H1 (cell line): ENCODE measurements around the gene PCNX1. TPM values are rescaled to one million over a fixed set of nuclear protein-coding genes. Genes with fewer than 3 reads are reported as not detected.
A peak's percentile ranks its signal among the peaks of the same experiment; 100 is the strongest.

Experiments used
- CTCF ChIA-PET: fragments of 300-600 bp; sonication (Branson Sonifier 250); formaldehyde crosslinking; loops from one replicate; lab custom pipeline; 2021; ENCODE audit not compliant: partially characterized antibody; lab: Charles Lee
- POLR2A ChIA-PET: fragments of 300-600 bp; sonication (Branson Sonifier 250); formaldehyde crosslinking; loops from one replicate; lab custom pipeline; 2021; ENCODE audit warnings: inconsistent platforms; ENCODE audit not compliant: partially characterized antibody; lab: Charles Lee
- DNase-seq, 2 experiments: peaks; one replicate each; pipeline versions ENCODE4 v3.0.0 to v3.0.0-alpha.2; 2010 to 2022; ENCODE audit warnings: low spot score in 2 of 2, low read depth in 1 of 2, mixed read lengths in 1 of 2
- FAIRE-seq: peaks from 2 replicates; lab custom pipeline; 2011; peaks lifted over from hg19 to GRCh38; lab: Jason Lieb, UNC
- H2AFZ ChIP-seq: 2 replicates; pipeline ENCODE4 v1.8.1; 2012; ENCODE audit warnings: low read length, inconsistent platforms
- H2AK5ac ChIP-seq: 2 replicates; pipeline ENCODE4 v1.6.1; 2013; ENCODE audit warnings: low read depth, low read length
- H2BK120ac ChIP-seq: replicated peaks from 2 replicates; pipeline ENCODE3; 2013; ENCODE audit warnings: low read depth, low read length, inconsistent platforms
- H2BK12ac ChIP-seq: 2 replicates; pipeline ENCODE4 v1.6.1; 2013; ENCODE audit warnings: low read depth, low read length
- H2BK15ac ChIP-seq: 2 replicates; pipeline ENCODE4 v1.6.1; 2013; ENCODE audit warnings: low read length
- H2BK20ac ChIP-seq: 2 replicates; pipeline ENCODE4 v1.6.1; 2013; ENCODE audit warnings: low read length
- H2BK5ac ChIP-seq: 2 replicates; pipeline ENCODE4 v1.6.1; 2013; ENCODE audit warnings: low read depth, low read length
- H3K14ac ChIP-seq: 2 replicates; pipeline ENCODE4 v1.6.1; 2013; ENCODE audit warnings: inconsistent platforms; ENCODE audit not compliant: insufficient read length
- H3K18ac ChIP-seq: 2 replicates; pipeline ENCODE4 v1.6.1; 2013; ENCODE audit warnings: low read length; ENCODE audit errors: extremely low read depth
- H3K23ac ChIP-seq: 2 replicates; pipeline ENCODE4 v1.6.1; 2013; ENCODE audit warnings: inconsistent platforms; ENCODE audit not compliant: insufficient read length
- H3K23me2 ChIP-seq: 2 replicates; pipeline ENCODE4 v1.6.1; 2013; ENCODE audit warnings: low read depth, low read length
- H3K27ac ChIP-seq: 2 replicates; pipeline ENCODE4 v1.6.1; 2011; ENCODE audit warnings: low read depth, low read length, inconsistent platforms
- H3K27me3 ChIP-seq, 4 experiments: replicated peaks in 1 of 4; 1 replicate in 1 of 4; 2 replicates in 3 of 4; pipeline versions ENCODE4 v1.6.1 to v1.8.1; 2011 to 2013; ENCODE audit warnings: low read length in 3 of 4, mild to moderate bottlenecking in 3 of 4, inconsistent platforms in 2 of 4, mixed read lengths in 2 of 4, moderate library complexity in 1 of 4; ENCODE audit not compliant: control insufficient read depth in 3 of 4, insufficient read depth in 3 of 4; ENCODE audit errors: extremely low read depth in 1 of 4
- H3K36me3 ChIP-seq, 4 experiments: 2 replicates each; pipeline versions ENCODE4 v1.6.1 to v1.8.1; 2011 to 2013; ENCODE audit warnings: mild to moderate bottlenecking in 4 of 4, low read length in 3 of 4, moderate library complexity in 2 of 4, control low read depth in 1 of 4, inconsistent platforms in 1 of 4; ENCODE audit not compliant: insufficient read depth in 4 of 4, control insufficient read depth in 2 of 4
- H3K4ac ChIP-seq: replicated peaks from 2 replicates; pipeline ENCODE3; 2013; ENCODE audit warnings: low read length, low read depth, mixed read lengths, inconsistent platforms; ENCODE audit not compliant: insufficient read length
- H3K4me1 ChIP-seq, 4 experiments: replicated peaks in 1 of 4; 1 replicate in 1 of 4; 2 replicates in 3 of 4; pipeline versions ENCODE4 v1.6.1 to v1.8.1; 2011 to 2013; ENCODE audit warnings: low read length in 3 of 4, inconsistent platforms in 2 of 4, mixed read lengths in 1 of 4; ENCODE audit not compliant: insufficient read depth in 4 of 4, control insufficient read depth in 3 of 4
- H3K4me2 ChIP-seq, 2 experiments: 2 replicates each; pipeline versions ENCODE4 v1.6.1 to v1.8.1; 2011 to 2013; ENCODE audit warnings: low read depth in 2 of 2, low read length in 2 of 2, control low read depth in 1 of 2, inconsistent platforms in 1 of 2, mild to moderate bottlenecking in 1 of 2; ENCODE audit not compliant: insufficient read depth in 1 of 2
- H3K4me3 ChIP-seq, 4 experiments: fragments of 200-600, 300-600 bp in 1 of 4; sonication (generic), shearing (Covaris generic), sonication (Bioruptor Twin) in 1 of 4; 2 replicates each; pipeline versions ENCODE4 v1.5.1 to v1.8.1; 2011 to 2016; ENCODE audit warnings: low read length in 4 of 4, low read depth in 3 of 4, control low read depth in 2 of 4, inconsistent platforms in 2 of 4, mild to moderate bottlenecking in 2 of 4, mixed read lengths in 1 of 4, moderate library complexity in 1 of 4; ENCODE audit not compliant: insufficient read depth in 2 of 4; ENCODE audit errors: extremely low read depth in 1 of 4
- H3K56ac ChIP-seq: replicated peaks from 2 replicates; pipeline ENCODE3; 2013; ENCODE audit warnings: low read depth, mild to moderate bottlenecking, mixed read lengths, low read length, inconsistent platforms; ENCODE audit not compliant: insufficient read length
- H3K79me1 ChIP-seq: 2 replicates; pipeline ENCODE4 v1.6.1; 2013; ENCODE audit warnings: low read depth, low read length, control low read depth
- H3K79me2 ChIP-seq, 2 experiments: 2 replicates each; pipeline versions ENCODE4 v1.6.1 to v1.8.1; 2012 to 2013; ENCODE audit warnings: low read length in 2 of 2, mild to moderate bottlenecking in 2 of 2, inconsistent platforms in 1 of 2; ENCODE audit not compliant: insufficient read depth in 2 of 2, control insufficient read depth in 1 of 2
- H3K9ac ChIP-seq, 4 experiments: replicated peaks in 1 of 4; 1 replicate in 1 of 4; 2 replicates in 3 of 4; pipeline versions ENCODE4 v1.6.1 to v1.8.1; 2011 to 2013; ENCODE audit warnings: low read depth in 3 of 4, low read length in 3 of 4, control low read depth in 2 of 4, mild to moderate bottlenecking in 2 of 4, moderate library complexity in 2 of 4, inconsistent platforms in 1 of 4; ENCODE audit errors: extremely low read depth in 1 of 4
- H3K9me3 ChIP-seq, 2 experiments: 2 replicates each; pipeline versions ENCODE4 v1.6.1 to v1.8.1; 2012 to 2013; ENCODE audit warnings: mild to moderate bottlenecking in 2 of 2, moderate library complexity in 2 of 2, control low read depth in 1 of 2, inconsistent platforms in 1 of 2, low read depth in 1 of 2, low read length in 1 of 2, mixed read lengths in 1 of 2; ENCODE audit not compliant: insufficient read depth in 2 of 2
- H4K20me1 ChIP-seq, 2 experiments: replicated peaks in 1 of 2; 2 replicates each; pipeline versions ENCODE3 to v1.8.1; 2011 to 2013; ENCODE audit warnings: inconsistent platforms in 2 of 2, low read length in 2 of 2, mild to moderate bottlenecking in 1 of 2; ENCODE audit not compliant: insufficient read depth in 2 of 2, control insufficient read depth in 1 of 2
- H4K5ac ChIP-seq: 2 replicates; pipeline ENCODE4 v1.6.1; 2013; ENCODE audit warnings: low read length, low read depth, mixed read lengths, inconsistent platforms; ENCODE audit not compliant: insufficient read length
- H4K8ac ChIP-seq: 2 replicates; pipeline ENCODE4 v1.8.0; 2013; ENCODE audit warnings: mild to moderate bottlenecking, moderate library complexity, low read length, inconsistent platforms; ENCODE audit not compliant: insufficient read depth; ENCODE audit errors: extremely low read depth
- H4K91ac ChIP-seq: replicated peaks from 2 replicates; pipeline ENCODE3; 2013; ENCODE audit warnings: low read length, mixed read lengths, inconsistent platforms; ENCODE audit not compliant: insufficient read length
- ASH2L ChIP-seq: fragments of 200-600, 300-600 bp; sonication (generic); IDR thresholded peaks from one replicate; pipeline ENCODE4 v1.7.1; 2017; ENCODE audit warnings: low read length
- CHD1 ChIP-seq: IDR thresholded peaks from 2 replicates; pipeline ENCODE4 v1.6.1; 2012; ENCODE audit warnings: low read depth, low read length, improper control_type of control experiment
- CHD2 ChIP-seq: IDR thresholded peaks from 2 replicates; pipeline ENCODE4 v1.6.1; 2012; ENCODE audit warnings: low read length, improper control_type of control experiment
- EP300 ChIP-seq, 2 experiments: IDR thresholded peaks; 1 replicate in 1 of 2; 2 replicates in 1 of 2; pipeline ENCODE4 v1.6.1; 2011 to 2012; ENCODE audit warnings: low read depth in 2 of 2, low read length in 2 of 2, mild to moderate bottlenecking in 2 of 2, borderline replicate concordance in 1 of 2, inconsistent platforms in 1 of 2, moderate library complexity in 1 of 2
- JUN ChIP-seq: IDR thresholded peaks from 2 replicates; pipeline ENCODE4 v1.6.1; 2011; ENCODE audit warnings: low read depth, mild to moderate bottlenecking, improper control_type of control experiment, low read length
- SIX5 ChIP-seq: IDR thresholded peaks from 2 replicates; pipeline ENCODE4 v1.6.1; 2011; ENCODE audit warnings: mild to moderate bottlenecking, low read depth, low read length
- SP1 ChIP-seq: IDR thresholded peaks from 2 replicates; pipeline ENCODE4 v1.6.1; 2011; ENCODE audit warnings: low read depth, low read length
- TBP ChIP-seq: IDR thresholded peaks from 2 replicates; pipeline ENCODE4 v1.6.1; 2011; ENCODE audit warnings: low read depth, low read length, improper control_type of control experiment
- USF2 ChIP-seq: IDR thresholded peaks from 2 replicates; pipeline ENCODE4 v1.6.1; 2011; ENCODE audit warnings: low read length, improper control_type of control experiment
- WGBS, 2 experiments: shearing (Covaris generic) in 1 of 2; methylation state at CpG; one replicate each; pipeline versions ENCODE4 v1.1.6 to v1.1.7; 2013 to 2015; ENCODE audit warnings: low lambda C conversion rate in 2 of 2, mixed read lengths in 2 of 2, inconsistent platforms in 1 of 2, low coverage in 1 of 2, missing lambda C conversion rate in 1 of 2; ENCODE audit not compliant: insufficient replicate concordance in 2 of 2, insufficient coverage in 1 of 2, insufficient read length in 1 of 2; ENCODE audit errors: extremely low coverage in 1 of 2, missing lambda C conversion rate in 1 of 2; 5-methylcytosine and 5-hydroxymethylcytosine counted together
- polyA plus RNA-seq, 7 experiments: library from polyadenylated mRNA; depleted of rRNA in 3 of 7; stranded (reverse) in 5 of 7; unstranded in 2 of 7; fragments of >200 nt in 5 of 7; fragments of 200-250 nt in 2 of 7; gene quantifications; 1 replicate in 5 of 7; 2 replicates in 1 of 7; 4 replicates in 1 of 7; pipeline versions ENCODE4 v1.2.1 to v1.2.3, GENCODE V29; 2011 to 2013; ENCODE audit warnings: missing spikeins in 2 of 7, mixed read lengths in 2 of 7
- total RNA-seq: library from RNA; stranded (reverse); fragmentation: NEBNext Ultra II Directional; extraction: Animal tissue kit (Norgen Biotek cat#: 25700); gene quantifications from 2 replicates; pipeline ENCODE4 v1.2.1, GENCODE V29; 2021

Gene PCNX1
- total and polyA plus RNA-seq, 2 of the 8 experiments (the other 6 are each of a cell fraction or from before 2014, with no cell fraction given) = 37.7 to 53.2 TPM

GRCh38 chr14:71139294-71139946 lies 232.2 kb downstream of the PCNX1 start:
- ChIA-PET POLR2A (interaction anchor here (1.2 kb wide), 1 partner anchor 182 kb away, joined by 3 read pairs; no protein-coding TSS in a partner anchor), CTCF (interaction anchor here (0.7 to 8.9 kb wide), 24 partner anchors 9 to 636 kb away, joined by 3 to 86 read pairs (median 3); no protein-coding TSS in a partner anchor)
- H3K23ac ChIP-seq = no peak overlapping the region
- H3K36me3 ChIP-seq = no peaks in the 10 kb centered on the region
- peak overlapping the region; percentile 37; the same call in 1 of the 2 replicates for H2BK15ac ChIP-seq
- H4K5ac ChIP-seq = no peak overlapping the region
- no peak overlapping the region for H2BK20ac ChIP-seq
- H4K8ac ChIP-seq = no peak overlapping the region; the same call in 1 of the 2 replicates
- no peak overlapping the region for H3K4me2 ChIP-seq
- no peak overlapping the region for H2AK5ac ChIP-seq
- no peak overlapping the region for H3K4ac ChIP-seq
- H3K56ac ChIP-seq = no peak overlapping the region
- H3K4me3 ChIP-seq = no peak overlapping the region
- H3K79me2 ChIP-seq = no peaks in the 10 kb centered on the region
- H3K9me3 ChIP-seq = peaks cover 2 to 6% of the 10 kb centered on the region in 2 experiments; a peak in 1 of 4 replicates
- H2BK12ac ChIP-seq = no peak overlapping the region; the same call in 1 of the 2 replicates
- no peaks in the 10 kb centered on the region for H3K79me1 ChIP-seq
- H3K27me3 ChIP-seq = no peaks in the 10 kb centered on the region
- H4K20me1 ChIP-seq = no peaks in the 10 kb centered on the region
- peak overlapping the region; percentile 16; the same call in 1 of the 2 replicates for H2AFZ ChIP-seq
- H3K18ac ChIP-seq = peak overlapping the region; percentile 15; the same call in 1 of the 2 replicates
- peak overlapping the region; percentile 7; the same call in 1 of the 2 replicates for H2BK5ac ChIP-seq
- no peak overlapping the region for H3K14ac ChIP-seq
- no peak overlapping the region for H3K9ac ChIP-seq
- no peaks in the 10 kb centered on the region for H3K23me2 ChIP-seq
- H2BK120ac ChIP-seq = no peak overlapping the region
- no peak overlapping the region for H3K27ac ChIP-seq
- FAIRE-seq = no peak
- no peak for DNase-seq
- H4K91ac ChIP-seq = no peak overlapping the region
- WGBS, 2 experiments = 88% methylated on average over 30 of the region's 31 CpGs; no CpG with 5 or more reads in 1 of the 2 experiments
- peaks cover 0 to 4% (median 0%) of the 10 kb centered on the region in 4 experiments; a peak in 3 of 7 replicates for H3K4me1 ChIP-seq
- TF ChIP-seq CHD2 = no peak
- TF ChIP-seq ASH2L = no peak
- no peak for TF ChIP-seq TBP
- TF ChIP-seq CHD1 = no peak
- no peak for TF ChIP-seq SP1
- TF ChIP-seq SIX5 = no peak
- no peak for TF ChIP-seq USF2
- no peak for TF ChIP-seq EP300 (IDR thresholded peaks at IDR 0.05; ENCODE audit: borderline replicate concordance in 1 of 2, low read depth in 2 of 2, low read length in 2 of 2)
- no peak for TF ChIP-seq JUN
